ENCODE data around the gene ECD. TPM values are rescaled to one million over a fixed set of nuclear protein-coding genes. Genes with fewer than 3 reads are reported as not detected.
A peak's percentile ranks its signal among the peaks of the same experiment; 100 is the strongest.

Gene ECD
- total and polyA plus RNA-seq, 10 of the 15 experiments (the other 5 are each of a cell fraction or from before 2014, with no cell fraction given): 27.3 to 61.6 (median 44.0) TPM

GRCh38 chr10:73139251-73139650 is 28.6 kb downstream of the ECD start (continued):
- no peak for TF ChIP-seq SUZ12 (IDR thresholded peaks at IDR 0.05; ENCODE audit: unreplicated experiment)
- no peak for TF ChIP-seq CREM (IDR thresholded peaks at IDR 0.05; ENCODE audit: low read depth)
- TF ChIP-seq BACH1 (IDR thresholded peaks at IDR 0.05; ENCODE audit: borderline replicate concordance): no peak
- TF ChIP-seq BCL3 (IDR thresholded peaks at IDR 0.05; ENCODE audit: borderline replicate concordance, insufficient read depth, low read depth, low read length, poor library complexity, severe bottlenecking): no peak

GRCh38 chr10:73136627-73137026 is 31.2 kb downstream of the ECD start:
- Histone ChIP-seq H3K4me3 (no peak overlapping the region), H3K9me3 (replicated peaks; ENCODE audit: control insufficient read depth, insufficient read depth, low read length) (no peaks in the 10 kb centered on the region), H3K27me3 (replicated peaks in 1 of 2; ENCODE audit: control insufficient read depth in 2 of 2, insufficient read depth in 2 of 2, low read length in 1 of 2) (no peaks in the 10 kb centered on the region), H4K20me1 (ENCODE audit: control insufficient read depth, insufficient read depth) (no peaks in the 10 kb centered on the region), H2AFZ (ENCODE audit: control insufficient read depth, low read depth, low read length) (no peak overlapping the region), H3K4me1 (ENCODE audit: control insufficient read depth, insufficient read depth, low read length) (peaks cover 4% of the 10 kb centered on the region; the same call in 1 of the 2 replicates), H3K27ac (ENCODE audit: control insufficient read depth, insufficient read depth) (no peak overlapping the region), H3K4me2 (ENCODE audit: control insufficient read depth, insufficient read depth) (no peak overlapping the region), H3K9ac (ENCODE audit: control insufficient read depth, insufficient read depth, low read length) (no peak overlapping the region), H3K79me2 (ENCODE audit: control insufficient read depth, insufficient read depth, low read length) (no peaks in the 10 kb centered on the region), H3K36me3 (ENCODE audit: control insufficient read depth in 2 of 2, insufficient read depth in 2 of 2, low read length in 1 of 2) (peaks cover 3 to 33% of the 10 kb centered on the region in 2 experiments; a peak in 3 of 4 replicates)
- BruUV-seq (replicated peaks): no TSS peak
- ATAC-seq (no peak), FAIRE-seq (peak; percentile 64), DNase-seq (ENCODE audit: low read depth, low spot score) (no peak)
- CTCF ChIA-PET: interaction anchor here (0.8 to 3.4 kb wide), 6 partner anchors 15 to 99 kb away, joined by 3 to 11 read pairs (median 4); partner anchors contain the start of gene NUDT13
- in situ Hi-C loops (cut with MboI): no loop called here
- intact Hi-C loops (cut with micrococcal nuclease; ENCODE audit: unreplicated experiment): no loop called here
- SMC1A ChIA-PET (ENCODE audit: uncharacterized antibody, unreplicated experiment): interaction anchor here (1.0 to 2.7 kb wide), 8 partner anchors 8 to 59 kb away, joined by 3 to 14 read pairs (median 5); partner anchors contain the start of gene P4HA1
- 96% methylated on average over 2 of the region's 2 CpGs for WGBS (ENCODE audit: insufficient coverage, insufficient replicate concordance, low lambda C conversion rate, missing lambda C conversion rate)
- RAD21 ChIA-PET (ENCODE audit: unreplicated experiment): no interaction called here
- POLR2A ChIA-PET: interaction anchor here (1.3 to 1.4 kb wide), 2 partner anchors 9 to 38 kb away, joined by 3 to 4 read pairs; no protein-coding TSS in a partner anchor
- TF ChIP-seq ZNF687 (IDR thresholded peaks at IDR 0.05): no peak
- TF ChIP-seq MEF2B (IDR thresholded peaks at IDR 0.05; ENCODE audit: partially characterized antibody, poor library complexity, severe bottlenecking): no peak
- no peak for TF ChIP-seq BCL3 (IDR thresholded peaks at IDR 0.05; ENCODE audit: borderline replicate concordance, insufficient read depth, low read depth, low read length, poor library complexity, severe bottlenecking)
- TF ChIP-seq NFXL1 (IDR thresholded peaks at IDR 0.05; ENCODE audit: borderline replicate concordance): no peak
- no peak for TF ChIP-seq YY1 (IDR thresholded peaks at IDR 0.05; ENCODE audit: low read depth, low read length)
- TF ChIP-seq EP300 (IDR thresholded peaks at IDR 0.05; ENCODE audit: borderline replicate concordance in 1 of 2, control insufficient read depth in 1 of 2, low read depth in 2 of 2, low read length in 2 of 2): no peak
- no peak for TF ChIP-seq STAT3 (IDR thresholded peaks at IDR 0.05; ENCODE audit: low read depth, low read length)
- TF ChIP-seq FOS (IDR thresholded peaks at IDR 0.05; ENCODE audit: borderline replicate concordance, extremely low read depth, insufficient read length): no peak
- no peak for TF ChIP-seq SREBF1 (IDR thresholded peaks at IDR 0.05; ENCODE audit: low read length)
- no peak for TF ChIP-seq E2F4 (IDR thresholded peaks at IDR 0.05; ENCODE audit: low read depth, low read length)
